Spleen (tissue), 7 donors: ENCODE results near the gene GRN.
A peak's percentile ranks its signal among the peaks of the same experiment; 100 is the strongest.

ENCODE experiments used
- CTCF ChIP-seq, 11 experiments: fragments of 200-600 bp in 7 of 11; fragments of 450-650 bp in 4 of 11; sonication (generic) in 4 of 11; IDR thresholded peaks in 8 of 11; conservative IDR thresholded peaks in 3 of 11; 1 replicate in 7 of 11; 2 replicates in 4 of 11; pipeline versions ENCODE4 v1.4.0 to v1.8.0; 2016 to 2021; ENCODE audit warnings: antibody characterized with exemption in 11 of 11, inconsistent platforms in 4 of 11, mild to moderate bottlenecking in 1 of 11
- POLR2A ChIP-seq, 3 donors: fragments of 450-650 bp; IDR thresholded peaks; one replicate each; pipeline ENCODE4 v1.5.1; 2017; ENCODE audit warnings: antibody characterized with exemption in 3 of 3, mild to moderate bottlenecking in 1 of 3
- POLR2AphosphoS5 ChIP-seq, 3 donors: sonication (generic); formaldehyde crosslinking; IDR thresholded peaks; one replicate each; pipeline ENCODE4 v1.5.1; 2017; ENCODE audit warnings: antibody characterized with exemption in 3 of 3
- donor health status: DM: no; HTN: no; CAD: no; lungs with moderate emphysema.
- donor health status: DM: no; HTN: no; CAD: no.
- donor health status: DM: no; HTN: no; CAD: no.

- TF ChIP-seq CTCF (IDR thresholded peaks at IDR 0.05 in 8 of 11, conservative IDR thresholded peaks at IDR 0.05 in 3 of 11) (no peak), POLR2AphosphoS5 (IDR thresholded peaks at IDR 0.05) (peak in 1 of 3 donors; percentile 13), POLR2A (IDR thresholded peaks at IDR 0.05) (no peak)
These were observed 23.6 kb upstream of the GRN start for GRCh38 chr17:44321246-44322120.
